ENCODE results near the gene MYO7A.
A peak's percentile ranks its signal among the peaks of the same experiment; 100 is the strongest.

GRCh38 chr11:77113382-77114088 lies 14.5 kb upstream of the MYO7A start:
- TF ChIP-seq CTCF (optimal IDR thresholded peaks at IDR 0.05 in 1 of 3, IDR thresholded peaks at IDR 0.05 in 1 of 3, conservative IDR thresholded peaks at IDR 0.05 in 1 of 3; ENCODE audit: extremely low read depth in 1 of 3, insufficient read depth in 2 of 3, low read length in 3 of 3) (peak; percentile 44 to 68 (median 55)), EZH2 (IDR thresholded peaks at IDR 0.05; ENCODE audit: low read length) (no peak)

Data from keratinocyte (primary cell).